GM12874 (cell line): ENCODE measurements around the gene EEA1.

Experiments used
- TF ChIP-seq, protein P1 (sequence below): IDR thresholded peaks from 2 replicates; pipeline ENCODE4 v1.5.1; 2011; ENCODE audit warnings: low read depth, mild to moderate bottlenecking, control low read depth, low read length, moderate library complexity; ENCODE audit not compliant: insufficient read depth

Gene EEA1

DNA sequence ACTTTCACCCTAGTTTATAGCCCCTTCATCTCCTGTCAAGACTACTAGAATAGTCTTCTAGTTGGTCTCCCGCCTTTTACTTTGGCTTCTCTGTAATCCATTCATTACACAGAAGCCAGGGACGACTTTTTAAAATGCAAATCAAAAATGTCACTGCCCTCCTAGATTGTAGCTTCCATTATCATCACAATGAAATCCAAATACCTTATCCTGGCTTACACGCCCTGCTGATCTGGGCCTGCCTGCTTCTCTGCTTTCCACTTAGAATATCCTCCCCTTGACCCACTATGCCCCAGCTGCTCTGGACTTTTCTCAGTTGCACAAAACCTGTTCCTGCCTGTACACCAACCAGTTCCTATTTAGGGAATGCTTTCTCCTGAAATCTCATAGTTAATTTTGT lies 4.5 kb upstream of the EEA1 start:
- TF ChIP-seq, protein P1, sequence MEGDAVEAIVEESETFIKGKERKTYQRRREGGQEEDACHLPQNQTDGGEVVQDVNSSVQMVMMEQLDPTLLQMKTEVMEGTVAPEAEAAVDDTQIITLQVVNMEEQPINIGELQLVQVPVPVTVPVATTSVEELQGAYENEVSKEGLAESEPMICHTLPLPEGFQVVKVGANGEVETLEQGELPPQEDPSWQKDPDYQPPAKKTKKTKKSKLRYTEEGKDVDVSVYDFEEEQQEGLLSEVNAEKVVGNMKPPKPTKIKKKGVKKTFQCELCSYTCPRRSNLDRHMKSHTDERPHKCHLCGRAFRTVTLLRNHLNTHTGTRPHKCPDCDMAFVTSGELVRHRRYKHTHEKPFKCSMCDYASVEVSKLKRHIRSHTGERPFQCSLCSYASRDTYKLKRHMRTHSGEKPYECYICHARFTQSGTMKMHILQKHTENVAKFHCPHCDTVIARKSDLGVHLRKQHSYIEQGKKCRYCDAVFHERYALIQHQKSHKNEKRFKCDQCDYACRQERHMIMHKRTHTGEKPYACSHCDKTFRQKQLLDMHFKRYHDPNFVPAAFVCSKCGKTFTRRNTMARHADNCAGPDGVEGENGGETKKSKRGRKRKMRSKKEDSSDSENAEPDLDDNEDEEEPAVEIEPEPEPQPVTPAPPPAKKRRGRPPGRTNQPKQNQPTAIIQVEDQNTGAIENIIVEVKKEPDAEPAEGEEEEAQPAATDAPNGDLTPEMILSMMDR, result no peak

DNA sequence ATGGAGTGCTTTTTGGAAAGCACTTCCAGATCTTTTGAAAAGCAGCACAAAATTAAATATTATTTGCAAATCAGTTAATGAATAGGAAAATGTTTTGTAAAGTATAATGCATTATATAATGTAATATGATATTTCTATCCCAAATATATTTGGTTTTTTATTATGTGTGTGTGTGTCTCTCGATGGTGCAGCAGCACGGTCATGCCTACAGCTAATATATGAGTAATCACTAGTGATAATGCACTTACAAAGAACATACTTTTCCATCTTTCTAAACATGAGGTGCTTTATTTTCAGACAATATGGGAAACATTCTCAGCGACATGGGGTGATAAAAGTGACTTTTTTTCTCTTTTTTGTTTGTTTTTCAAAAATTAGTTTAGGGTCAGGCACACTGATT lies 1.3 kb upstream of the EEA1 start:
- TF ChIP-seq, protein P1, result no peak

DNA sequence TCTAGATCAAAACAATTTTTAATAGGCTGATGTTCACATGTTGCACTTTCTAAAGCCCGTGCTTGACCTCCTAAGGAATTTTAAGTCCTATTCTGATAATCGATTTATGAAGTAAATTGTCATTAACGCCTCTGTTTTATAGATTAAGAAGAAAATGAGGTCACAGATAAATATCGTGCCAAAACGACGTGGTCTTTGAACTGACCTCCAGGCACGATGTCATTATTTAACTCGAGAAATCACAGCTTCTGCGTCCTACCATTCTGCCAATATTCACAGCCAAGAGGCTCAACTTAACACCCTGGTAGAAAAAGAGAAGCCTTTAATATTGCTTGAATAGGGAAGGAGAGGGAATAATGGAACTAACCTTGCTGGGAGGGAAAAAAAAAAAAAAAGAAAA lies 888 bp upstream of the EEA1 start:
- TF ChIP-seq, protein P1, result no peak

DNA sequence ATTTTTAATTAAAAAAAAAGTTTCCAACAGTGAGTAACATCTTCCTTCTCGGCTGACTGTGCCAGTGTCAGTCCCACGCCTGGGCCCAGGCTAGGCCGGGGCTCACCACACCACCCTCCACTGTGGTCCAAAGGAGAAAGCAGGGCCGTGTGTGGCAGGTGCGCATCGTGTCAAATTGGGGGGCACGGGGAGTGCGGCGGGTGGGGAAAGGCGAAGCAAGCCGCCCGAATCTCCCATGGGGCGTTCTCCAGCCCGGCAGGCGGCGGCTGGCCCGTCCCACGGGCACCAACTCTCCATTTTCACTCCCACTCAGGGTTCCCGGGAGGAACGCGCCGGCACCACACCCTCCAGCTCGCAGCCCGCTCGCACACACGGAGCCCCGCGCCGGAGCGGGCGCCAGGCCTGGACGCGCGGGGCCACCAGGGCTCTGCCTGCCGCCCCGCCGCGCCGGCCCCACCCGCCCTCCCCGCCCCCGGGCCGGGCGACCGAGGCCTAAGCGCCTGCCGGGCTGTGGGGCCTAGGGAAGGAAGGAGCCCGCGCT lies 604 bp downstream of the EEA1 start:
- TF ChIP-seq, protein P1, result no peak

DNA sequence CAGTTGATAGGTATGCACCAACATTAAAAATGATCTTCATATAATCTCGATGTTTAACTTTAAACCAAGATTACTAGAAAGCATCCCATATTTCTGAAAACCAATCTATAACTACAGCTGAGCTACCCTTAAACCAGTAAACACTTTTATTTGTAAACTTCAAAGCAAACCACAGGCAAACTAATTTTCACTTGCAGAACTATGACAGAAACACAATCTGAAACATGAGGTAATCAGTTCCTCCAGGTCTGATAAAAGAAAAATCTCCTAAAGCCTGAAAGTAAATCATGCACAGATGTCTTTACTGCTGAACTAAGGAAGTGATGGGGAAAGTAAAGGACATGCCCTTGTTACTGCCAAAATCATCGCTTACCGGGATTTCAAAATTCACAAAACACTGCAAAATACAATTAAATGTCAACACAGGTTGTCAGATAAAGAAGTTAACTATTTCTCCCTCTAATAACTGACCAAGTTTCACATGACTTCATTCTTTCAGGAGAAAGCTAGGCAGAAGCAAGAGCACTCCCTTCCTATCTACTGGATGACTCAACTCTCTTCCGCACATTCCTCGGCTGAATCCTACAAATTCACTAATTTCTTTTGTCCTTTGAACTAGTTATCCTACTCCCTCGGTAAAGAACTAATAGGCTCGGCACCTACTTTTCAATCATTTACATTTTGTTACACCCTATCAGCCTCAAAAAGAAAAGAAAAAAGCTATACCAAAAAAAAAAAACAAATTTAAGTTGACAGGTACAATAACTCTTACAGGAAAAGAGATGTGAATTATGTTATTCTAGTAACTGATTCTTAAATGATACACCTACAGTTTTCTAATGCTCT lies 1.4 kb downstream of the EEA1 start:
- TF ChIP-seq, protein P1, result no peak

DNA sequence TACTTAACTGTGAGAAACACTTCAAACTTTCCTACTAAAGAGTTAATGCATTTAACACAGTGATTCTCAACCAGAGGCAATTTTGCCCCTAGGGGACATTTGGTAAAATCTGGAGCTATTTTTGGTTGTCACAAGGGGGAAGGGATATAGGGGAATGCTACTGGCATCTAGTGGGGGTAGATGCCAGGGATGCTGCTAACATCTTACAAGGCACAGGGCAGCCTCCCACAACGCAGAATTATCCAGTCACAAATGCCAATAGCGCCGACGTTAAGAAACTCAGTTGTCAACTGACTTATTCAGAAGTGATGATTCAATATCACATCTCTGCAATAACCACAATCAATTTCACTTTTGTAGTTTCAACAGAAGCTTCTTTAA lies 2.0 kb downstream of the EEA1 start:
- TF ChIP-seq, protein P1, result no peak

DNA sequence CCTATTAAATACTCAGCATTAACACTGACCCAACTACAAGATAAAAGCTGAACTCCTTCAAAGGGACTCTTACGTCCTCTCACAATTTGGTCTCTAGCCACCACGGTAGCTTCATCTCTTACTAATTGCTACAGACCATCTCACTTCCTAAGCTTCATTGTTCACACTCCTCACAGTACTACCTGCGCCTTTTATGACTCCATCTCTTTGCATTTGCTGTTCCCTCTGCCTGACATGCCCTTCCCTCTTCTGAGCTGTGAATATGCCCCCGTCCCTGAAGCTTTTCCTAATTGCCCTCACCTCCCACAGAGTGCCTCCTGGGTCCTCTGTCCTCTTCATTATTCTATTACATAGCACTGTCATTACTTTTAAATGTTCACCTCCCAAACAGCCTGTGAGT lies 2.5 kb downstream of the EEA1 start:
- TF ChIP-seq, protein P1, result no peak
